GM18519 (cell line): Measurements from ENCODE around the gene NOTCH1.

Experiments used
- ATAC-seq: cut with Tn5 transposase; IDR thresholded peaks from one replicate; pipeline ENCODE4 v1.9.1; 2021; ENCODE audit warnings: mild to moderate bottlenecking, moderate library complexity; ENCODE audit not compliant: unreplicated experiment, low FRiP score

The NOTCH1 gene

GRCh38 chr9:136448655-136449054 is 97.2 kb downstream of the NOTCH1 start:
- no peak for ATAC-seq

DNA sequence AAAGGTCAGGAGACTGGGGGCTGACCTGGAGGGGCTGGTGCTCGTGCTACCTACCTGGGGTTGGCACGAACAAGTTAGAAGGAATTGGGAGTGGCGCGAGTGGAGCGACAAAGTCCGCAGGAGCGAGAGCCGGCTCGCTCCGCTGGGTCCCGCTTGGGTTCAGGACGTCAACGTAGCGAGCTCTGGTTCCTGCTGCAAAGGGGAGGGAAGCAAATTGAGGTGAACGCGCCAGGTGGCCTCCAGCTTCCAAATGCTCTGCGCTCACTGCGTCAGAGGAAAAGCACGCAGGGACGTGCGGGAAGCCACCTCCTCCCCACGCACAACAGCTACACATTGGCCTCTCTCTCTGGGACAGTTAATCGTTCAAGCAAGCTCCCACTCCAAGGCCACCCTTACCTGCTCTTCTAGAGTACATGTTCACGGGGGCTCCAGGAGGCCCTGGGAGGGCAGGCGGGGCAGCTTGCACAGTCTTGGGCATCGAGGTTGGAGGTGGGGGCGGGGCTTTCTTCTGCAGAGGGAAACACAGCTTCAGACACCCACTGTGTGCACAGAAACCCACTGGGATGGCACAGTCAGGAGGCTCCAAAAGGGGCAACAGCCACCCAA is 98.6 kb downstream of the NOTCH1 start:
- no peak for ATAC-seq

- no peak for ATAC-seq
Measured at GRCh38 chr9:136445799-136446198, 100.0 kb downstream of the NOTCH1 start.
